ENCODE measurements around the gene NTRK3.

Gene NTRK3

GRCh38 chr15:88256279-88257230 is at the start of gene NTRK3:
Gene NTRK3 (minus strand): TSS chr15:88256739. CDS start chr15:88256153, 586 bp downstream.
- DNase-seq (ENCODE audit: low read depth in 3 of 3), result no peak

GRCh38 chr15:88303395-88303794 is 46.9 kb upstream of the NTRK3 start:
- no peak for DNase-seq (ENCODE audit: low read depth in 3 of 3)

- DNase-seq (ENCODE audit: low read depth in 3 of 3), result no peak
Observed at GRCh38 chr15:88302373-88302772, 45.8 kb upstream of the NTRK3 start.

- no peak for DNase-seq (ENCODE audit: low read depth in 3 of 3)
Observed at GRCh38 chr15:88301311-88301710, 44.8 kb upstream of the NTRK3 start.

- no peak for DNase-seq (ENCODE audit: low read depth in 3 of 3)
Observed at GRCh38 chr15:88300861-88301260, 44.3 kb upstream of the NTRK3 start.

GRCh38 chr15:88300089-88300488 is 43.5 kb upstream of the NTRK3 start:
- no peak for DNase-seq (ENCODE audit: low read depth in 3 of 3)

GRCh38 chr15:88299497-88299896 is 43.0 kb upstream of the NTRK3 start:
- DNase-seq (ENCODE audit: low read depth in 3 of 3), result no peak

GRCh38 chr15:88288661-88289060 is 32.1 kb upstream of the NTRK3 start:
- DNase-seq (ENCODE audit: low read depth in 3 of 3), result no peak

GRCh38 chr15:88288206-88288605 is 31.7 kb upstream of the NTRK3 start:
- DNase-seq (ENCODE audit: low read depth in 3 of 3), result no peak

- no peak for DNase-seq (ENCODE audit: low read depth in 3 of 3)
Observed at GRCh38 chr15:88284318-88284998, 27.9 kb upstream of the NTRK3 start.

- no peak for DNase-seq (ENCODE audit: low read depth in 3 of 3)
Observed at GRCh38 chr15:88282614-88283013, 26.1 kb upstream of the NTRK3 start.

- no peak for DNase-seq (ENCODE audit: low read depth in 3 of 3)
Observed at GRCh38 chr15:88276821-88277410, 20.4 kb upstream of the NTRK3 start.

GRCh38 chr15:88275804-88276203 is 19.3 kb upstream of the NTRK3 start:
- no peak for DNase-seq (ENCODE audit: low read depth in 3 of 3)

- DNase-seq (ENCODE audit: low read depth in 3 of 3), result peak; percentile 19 to 46 (median 37)
Observed at GRCh38 chr15:88274553-88275460, 18.3 kb upstream of the NTRK3 start.

GRCh38 chr15:88272421-88272820 is 15.9 kb upstream of the NTRK3 start:
- no peak for DNase-seq (ENCODE audit: low read depth in 3 of 3)

GRCh38 chr15:88269356-88270062 is 13.0 kb upstream of the NTRK3 start:
- no peak for DNase-seq (ENCODE audit: low read depth in 3 of 3)

- no peak for DNase-seq (ENCODE audit: low read depth in 3 of 3)
Observed at GRCh38 chr15:88267720-88268119, 11.2 kb upstream of the NTRK3 start.

- DNase-seq (ENCODE audit: low read depth in 3 of 3), result no peak
Observed at GRCh38 chr15:88266170-88266569, 9.6 kb upstream of the NTRK3 start.

- DNase-seq (ENCODE audit: low read depth in 3 of 3), result no peak
Observed at GRCh38 chr15:88264622-88265021, 8.1 kb upstream of the NTRK3 start.

- no peak for DNase-seq (ENCODE audit: low read depth in 3 of 3)
Observed at GRCh38 chr15:88262064-88262463, 5.5 kb upstream of the NTRK3 start.
